ENCODE measurements around the gene FRAS1.
A peak's percentile ranks its signal among the peaks of the same experiment; 100 is the strongest.
"Not testable (repeated sequence)": the region's sequence is repeated elsewhere in the genome, so short reads cannot be mapped to it uniquely, and the experiment has no call there.

Gene FRAS1

GRCh38 chr4:78058591-78059523, 1.7 kb downstream of the FRAS1 start:
- DNase-seq, result peak in 21 of 56 donors; percentile 1 to 52 (median 14)

GRCh38 chr4:78059524-78059889, 2.4 kb downstream of the FRAS1 start:
- DNase-seq, result peak in 29 of 56 donors; percentile 1 to 68 (median 16)

GRCh38 chr4:78059938-78060337, 2.8 kb downstream of the FRAS1 start:
- no peak for DNase-seq

- DNase-seq, result no peak
Observed at GRCh38 chr4:78061939-78062570, 4.9 kb downstream of the FRAS1 start.

GRCh38 chr4:78065508-78066192, 8.5 kb downstream of the FRAS1 start:
- no peak for DNase-seq

- no peak for DNase-seq
Observed at GRCh38 chr4:78068481-78068880, 11.4 kb downstream of the FRAS1 start.

- DNase-seq, result no peak
Observed at GRCh38 chr4:78069319-78069718, 12.2 kb downstream of the FRAS1 start.

GRCh38 chr4:78069859-78070258, 12.7 kb downstream of the FRAS1 start:
- DNase-seq, result no peak

- DNase-seq, result no peak
Observed at GRCh38 chr4:78070731-78071282, 13.7 kb downstream of the FRAS1 start.

- DNase-seq, result no peak
Observed at GRCh38 chr4:78074759-78075158, 17.6 kb downstream of the FRAS1 start.

GRCh38 chr4:78075986-78076385, 18.9 kb downstream of the FRAS1 start:
- DNase-seq, result peak in 6 of 56 donors; percentile 1 to 40 (median 11)

- DNase-seq, result no peak
Observed at GRCh38 chr4:78078101-78078500, 21.0 kb downstream of the FRAS1 start.

- DNase-seq, result no peak
Observed at GRCh38 chr4:78079726-78080430, 22.8 kb downstream of the FRAS1 start.

GRCh38 chr4:78081541-78081940, 24.4 kb downstream of the FRAS1 start:
- no peak for DNase-seq

GRCh38 chr4:78083035-78083434, 25.9 kb downstream of the FRAS1 start:
- no peak for DNase-seq

GRCh38 chr4:78091534-78091933, 34.4 kb downstream of the FRAS1 start:
- DNase-seq, result no peak

- DNase-seq, result not testable (repeated sequence)
Observed at GRCh38 chr4:78092350-78092749, 35.2 kb downstream of the FRAS1 start.

GRCh38 chr4:78092850-78093249, 35.7 kb downstream of the FRAS1 start:
- DNase-seq, result no peak

- DNase-seq, result no peak
Observed at GRCh38 chr4:78095081-78095480, 38.0 kb downstream of the FRAS1 start.

- DNase-seq, result no peak
Observed at GRCh38 chr4:78099058-78099457, 41.9 kb downstream of the FRAS1 start.

GRCh38 chr4:78100060-78100459, 42.9 kb downstream of the FRAS1 start:
- no peak for DNase-seq
